ENCODE data around the gene CRYGB. TPM values are rescaled to one million over a fixed set of nuclear protein-coding genes. Genes with fewer than 3 reads are reported as not detected.

CRYGB gene
- total RNA-seq, result not detected
- long read RNA-seq, result 0 reads

GRCh38 chr2:208146006-208146405 lies at the start of gene CRYGB:
Gene CRYGB (minus strand): TSS chr2:208146158. CDS start chr2:208146120, 38 bp downstream.
- no peak for DNase-seq (ENCODE audit: low spot score)
- intact Hi-C loops (cut with DNase I), result no loop called here

GRCh38 chr2:208195531-208195930 lies 49.6 kb upstream of the CRYGB start:
- intact Hi-C loops (cut with DNase I), result no loop called here
- DNase-seq (ENCODE audit: low spot score), result no peak

- intact Hi-C loops (cut with DNase I), result no loop called here
- no peak for DNase-seq (ENCODE audit: low spot score)
Measured at GRCh38 chr2:208192611-208193236, 46.8 kb upstream of the CRYGB start.

- DNase-seq (ENCODE audit: low spot score), result no peak
- intact Hi-C loops (cut with DNase I), result no loop called here
Measured at GRCh38 chr2:208189810-208190503, 44.0 kb upstream of the CRYGB start, which contains the start of gene C2orf80. Gene C2orf80 (minus strand): TSS chr2:208190030. CDS start chr2:208186986, 3,044 bp downstream.

- intact Hi-C loops (cut with DNase I), result no loop called here
- no peak for DNase-seq (ENCODE audit: low spot score)
Measured at GRCh38 chr2:208189069-208189809, 43.3 kb upstream of the CRYGB start.

GRCh38 chr2:208186893-208187292 lies 40.9 kb upstream of the CRYGB start:
- DNase-seq (ENCODE audit: low spot score), result no peak
- intact Hi-C loops (cut with DNase I), result no loop called here

- no peak for DNase-seq (ENCODE audit: low spot score)
- intact Hi-C loops (cut with DNase I), result no loop called here
Measured at GRCh38 chr2:208186465-208186864, 40.5 kb upstream of the CRYGB start.

- DNase-seq (ENCODE audit: low spot score), result no peak
- intact Hi-C loops (cut with DNase I), result no loop called here
Measured at GRCh38 chr2:208183972-208184705, 38.2 kb upstream of the CRYGB start.

- DNase-seq (ENCODE audit: low spot score), result no peak
- intact Hi-C loops (cut with DNase I), result no loop called here
Measured at GRCh38 chr2:208183526-208183925, 37.6 kb upstream of the CRYGB start.

GRCh38 chr2:208182835-208183234 lies 36.9 kb upstream of the CRYGB start:
- intact Hi-C loops (cut with DNase I), result no loop called here
- no peak for DNase-seq (ENCODE audit: low spot score)

GRCh38 chr2:208179028-208179609 lies 33.2 kb upstream of the CRYGB start:
- intact Hi-C loops (cut with DNase I), result no loop called here
- no peak for DNase-seq (ENCODE audit: low spot score)

GRCh38 chr2:208175840-208176153 lies 29.8 kb upstream of the CRYGB start:
- DNase-seq (ENCODE audit: low spot score), result no peak
- intact Hi-C loops (cut with DNase I), result loop anchor here (1.0 kb wide), 1 partner anchor 80 kb away; the partner anchor contains the start of gene IDH1

GRCh38 chr2:208175069-208175839 lies 29.3 kb upstream of the CRYGB start:
- peak; percentile 80 for DNase-seq (ENCODE audit: low spot score)
- intact Hi-C loops (cut with DNase I), result loop anchor here (1.0 kb wide), 1 partner anchor 80 kb away; the partner anchor contains the start of gene IDH1

GRCh38 chr2:208174144-208174543 lies 28.2 kb upstream of the CRYGB start:
- no peak for DNase-seq (ENCODE audit: low spot score)
- intact Hi-C loops (cut with DNase I), result no loop called here

- DNase-seq (ENCODE audit: low spot score), result no peak
- intact Hi-C loops (cut with DNase I), result no loop called here
Measured at GRCh38 chr2:208172125-208172524, 26.2 kb upstream of the CRYGB start.

- no peak for DNase-seq (ENCODE audit: low spot score)
- intact Hi-C loops (cut with DNase I), result no loop called here
Measured at GRCh38 chr2:208164951-208165755, 19.2 kb upstream of the CRYGB start.

GRCh38 chr2:208163489-208163888 lies 17.5 kb upstream of the CRYGB start, which contains the start of gene CRYGA:
Gene CRYGA (minus strand): TSS chr2:208163589. CDS start chr2:208163556, 33 bp downstream.
- no peak for DNase-seq (ENCODE audit: low spot score)
- intact Hi-C loops (cut with DNase I), result no loop called here

GRCh38 chr2:208156439-208156838 lies 10.5 kb upstream of the CRYGB start:
- intact Hi-C loops (cut with DNase I), result no loop called here
- DNase-seq (ENCODE audit: low spot score), result no peak

Data from cardiac septum (tissue), 1 donor.